Midbrain (tissue), 1 donor: ENCODE measurements around the gene FMOD.

Experiments
- DNase-seq: peaks from one replicate; lab custom pipeline; 2025; lab: John Stamatoyannopoulos, UW

The FMOD gene

GRCh38 chr1:203361945-203362719 is 11.2 kb upstream of the FMOD start:
- DNase-seq: no peak

GRCh38 chr1:203360547-203361185 is 9.7 kb upstream of the FMOD start:
- DNase-seq: no peak

GRCh38 chr1:203359010-203359571 is 8.2 kb upstream of the FMOD start:
- DNase-seq: no peak

- DNase-seq: no peak
Observed at GRCh38 chr1:203354246-203354645, 3.3 kb upstream of the FMOD start.

GRCh38 chr1:203353486-203353885 is 2.6 kb upstream of the FMOD start:
- no peak for DNase-seq

- DNase-seq: peak; percentile 58
Observed at GRCh38 chr1:203349773-203350524, 973 bp downstream of the FMOD start.

GRCh38 chr1:203349166-203349565 is 1.8 kb downstream of the FMOD start:
- no peak for DNase-seq

GRCh38 chr1:203346769-203347102 is 4.2 kb downstream of the FMOD start:
- DNase-seq: no peak

GRCh38 chr1:203346060-203346768 is 4.7 kb downstream of the FMOD start:
- DNase-seq: no peak

GRCh38 chr1:203343956-203344754 is 6.8 kb downstream of the FMOD start:
- no peak for DNase-seq

- peak; percentile 32 for DNase-seq
Observed at GRCh38 chr1:203342192-203342940, 8.6 kb downstream of the FMOD start.

GRCh38 chr1:203340112-203340790 is 10.7 kb downstream of the FMOD start:
- peak; percentile 89 for DNase-seq

- peak; percentile 77 for DNase-seq
Observed at GRCh38 chr1:203338335-203339036, 12.4 kb downstream of the FMOD start.

- DNase-seq: no peak
Observed at GRCh38 chr1:203336097-203336496, 14.8 kb downstream of the FMOD start.

GRCh38 chr1:203335503-203335902 is 15.4 kb downstream of the FMOD start:
- no peak for DNase-seq

- DNase-seq: no peak
Observed at GRCh38 chr1:203331224-203331623, 19.7 kb downstream of the FMOD start.

- DNase-seq: no peak
Observed at GRCh38 chr1:203328714-203329122, 22.2 kb downstream of the FMOD start.

- peak; percentile 79 for DNase-seq
Observed at GRCh38 chr1:203327684-203328457, 23.1 kb downstream of the FMOD start.
